H1 (cell line): ENCODE measurements around the gene FOXL3. TPM values are rescaled to one million over a fixed set of nuclear protein-coding genes. Genes with fewer than 3 reads are reported as not detected.

Experiments used
- CTCF ChIA-PET: fragments of 300-600 bp; sonication (Branson Sonifier 250); formaldehyde crosslinking; loops from one replicate; lab custom pipeline; 2021; ENCODE audit not compliant: partially characterized antibody; lab: Charles Lee
- POLR2A ChIA-PET: fragments of 300-600 bp; sonication (Branson Sonifier 250); formaldehyde crosslinking; loops from one replicate; lab custom pipeline; 2021; ENCODE audit warnings: inconsistent platforms; ENCODE audit not compliant: partially characterized antibody; lab: Charles Lee
- DNase-seq, 2 experiments: peaks; one replicate each; pipeline versions ENCODE4 v3.0.0 to v3.0.0-alpha.2; 2010 to 2022; ENCODE audit warnings: low spot score in 2 of 2, low read depth in 1 of 2, mixed read lengths in 1 of 2
- FAIRE-seq: peaks from 2 replicates; lab custom pipeline; 2011; peaks lifted over from hg19 to GRCh38; lab: Jason Lieb, UNC
- H2AFZ ChIP-seq: 2 replicates; pipeline ENCODE4 v1.8.1; 2012; ENCODE audit warnings: low read length, inconsistent platforms
- H2AK5ac ChIP-seq: 2 replicates; pipeline ENCODE4 v1.6.1; 2013; ENCODE audit warnings: low read depth, low read length
- H2BK120ac ChIP-seq: replicated peaks from 2 replicates; pipeline ENCODE3; 2013; ENCODE audit warnings: low read depth, low read length, inconsistent platforms
- H2BK12ac ChIP-seq: 2 replicates; pipeline ENCODE4 v1.6.1; 2013; ENCODE audit warnings: low read depth, low read length
- H2BK15ac ChIP-seq: 2 replicates; pipeline ENCODE4 v1.6.1; 2013; ENCODE audit warnings: low read length
- H2BK20ac ChIP-seq: 2 replicates; pipeline ENCODE4 v1.6.1; 2013; ENCODE audit warnings: low read length
- H2BK5ac ChIP-seq: 2 replicates; pipeline ENCODE4 v1.6.1; 2013; ENCODE audit warnings: low read depth, low read length
- H3K14ac ChIP-seq: 2 replicates; pipeline ENCODE4 v1.6.1; 2013; ENCODE audit warnings: inconsistent platforms; ENCODE audit not compliant: insufficient read length
- H3K18ac ChIP-seq: 2 replicates; pipeline ENCODE4 v1.6.1; 2013; ENCODE audit warnings: low read length; ENCODE audit errors: extremely low read depth
- H3K23ac ChIP-seq: 2 replicates; pipeline ENCODE4 v1.6.1; 2013; ENCODE audit warnings: inconsistent platforms; ENCODE audit not compliant: insufficient read length
- H3K23me2 ChIP-seq: 2 replicates; pipeline ENCODE4 v1.6.1; 2013; ENCODE audit warnings: low read depth, low read length
- H3K27ac ChIP-seq: 2 replicates; pipeline ENCODE4 v1.6.1; 2011; ENCODE audit warnings: low read depth, low read length, inconsistent platforms
- H3K27me3 ChIP-seq, 4 experiments: replicated peaks in 1 of 4; 1 replicate in 1 of 4; 2 replicates in 3 of 4; pipeline versions ENCODE4 v1.6.1 to v1.8.1; 2011 to 2013; ENCODE audit warnings: low read length in 3 of 4, mild to moderate bottlenecking in 3 of 4, inconsistent platforms in 2 of 4, mixed read lengths in 2 of 4, moderate library complexity in 1 of 4; ENCODE audit not compliant: control insufficient read depth in 3 of 4, insufficient read depth in 3 of 4; ENCODE audit errors: extremely low read depth in 1 of 4
- H3K36me3 ChIP-seq, 4 experiments: 2 replicates each; pipeline versions ENCODE4 v1.6.1 to v1.8.1; 2011 to 2013; ENCODE audit warnings: mild to moderate bottlenecking in 4 of 4, low read length in 3 of 4, moderate library complexity in 2 of 4, control low read depth in 1 of 4, inconsistent platforms in 1 of 4; ENCODE audit not compliant: insufficient read depth in 4 of 4, control insufficient read depth in 2 of 4
- H3K4ac ChIP-seq: replicated peaks from 2 replicates; pipeline ENCODE3; 2013; ENCODE audit warnings: low read length, low read depth, mixed read lengths, inconsistent platforms; ENCODE audit not compliant: insufficient read length
- H3K4me1 ChIP-seq, 4 experiments: replicated peaks in 1 of 4; 1 replicate in 1 of 4; 2 replicates in 3 of 4; pipeline versions ENCODE4 v1.6.1 to v1.8.1; 2011 to 2013; ENCODE audit warnings: low read length in 3 of 4, inconsistent platforms in 2 of 4, mixed read lengths in 1 of 4; ENCODE audit not compliant: insufficient read depth in 4 of 4, control insufficient read depth in 3 of 4
- H3K4me2 ChIP-seq, 2 experiments: 2 replicates each; pipeline versions ENCODE4 v1.6.1 to v1.8.1; 2011 to 2013; ENCODE audit warnings: low read depth in 2 of 2, low read length in 2 of 2, control low read depth in 1 of 2, inconsistent platforms in 1 of 2, mild to moderate bottlenecking in 1 of 2; ENCODE audit not compliant: insufficient read depth in 1 of 2
- H3K4me3 ChIP-seq, 4 experiments: fragments of 200-600, 300-600 bp in 1 of 4; sonication (generic), shearing (Covaris generic), sonication (Bioruptor Twin) in 1 of 4; 2 replicates each; pipeline versions ENCODE4 v1.5.1 to v1.8.1; 2011 to 2016; ENCODE audit warnings: low read length in 4 of 4, low read depth in 3 of 4, control low read depth in 2 of 4, inconsistent platforms in 2 of 4, mild to moderate bottlenecking in 2 of 4, mixed read lengths in 1 of 4, moderate library complexity in 1 of 4; ENCODE audit not compliant: insufficient read depth in 2 of 4; ENCODE audit errors: extremely low read depth in 1 of 4
- H3K56ac ChIP-seq: replicated peaks from 2 replicates; pipeline ENCODE3; 2013; ENCODE audit warnings: low read depth, mild to moderate bottlenecking, mixed read lengths, low read length, inconsistent platforms; ENCODE audit not compliant: insufficient read length
- H3K79me1 ChIP-seq: 2 replicates; pipeline ENCODE4 v1.6.1; 2013; ENCODE audit warnings: low read depth, low read length, control low read depth
- H3K79me2 ChIP-seq, 2 experiments: 2 replicates each; pipeline versions ENCODE4 v1.6.1 to v1.8.1; 2012 to 2013; ENCODE audit warnings: low read length in 2 of 2, mild to moderate bottlenecking in 2 of 2, inconsistent platforms in 1 of 2; ENCODE audit not compliant: insufficient read depth in 2 of 2, control insufficient read depth in 1 of 2
- H3K9ac ChIP-seq, 4 experiments: replicated peaks in 1 of 4; 1 replicate in 1 of 4; 2 replicates in 3 of 4; pipeline versions ENCODE4 v1.6.1 to v1.8.1; 2011 to 2013; ENCODE audit warnings: low read depth in 3 of 4, low read length in 3 of 4, control low read depth in 2 of 4, mild to moderate bottlenecking in 2 of 4, moderate library complexity in 2 of 4, inconsistent platforms in 1 of 4; ENCODE audit errors: extremely low read depth in 1 of 4
- H3K9me3 ChIP-seq, 2 experiments: 2 replicates each; pipeline versions ENCODE4 v1.6.1 to v1.8.1; 2012 to 2013; ENCODE audit warnings: mild to moderate bottlenecking in 2 of 2, moderate library complexity in 2 of 2, control low read depth in 1 of 2, inconsistent platforms in 1 of 2, low read depth in 1 of 2, low read length in 1 of 2, mixed read lengths in 1 of 2; ENCODE audit not compliant: insufficient read depth in 2 of 2
- H4K20me1 ChIP-seq, 2 experiments: replicated peaks in 1 of 2; 2 replicates each; pipeline versions ENCODE3 to v1.8.1; 2011 to 2013; ENCODE audit warnings: inconsistent platforms in 2 of 2, low read length in 2 of 2, mild to moderate bottlenecking in 1 of 2; ENCODE audit not compliant: insufficient read depth in 2 of 2, control insufficient read depth in 1 of 2
- H4K5ac ChIP-seq: 2 replicates; pipeline ENCODE4 v1.6.1; 2013; ENCODE audit warnings: low read length, low read depth, mixed read lengths, inconsistent platforms; ENCODE audit not compliant: insufficient read length
- H4K8ac ChIP-seq: 2 replicates; pipeline ENCODE4 v1.8.0; 2013; ENCODE audit warnings: mild to moderate bottlenecking, moderate library complexity, low read length, inconsistent platforms; ENCODE audit not compliant: insufficient read depth; ENCODE audit errors: extremely low read depth
- H4K91ac ChIP-seq: replicated peaks from 2 replicates; pipeline ENCODE3; 2013; ENCODE audit warnings: low read length, mixed read lengths, inconsistent platforms; ENCODE audit not compliant: insufficient read length
- BACH1 ChIP-seq: IDR thresholded peaks from 2 replicates; pipeline ENCODE4 v1.6.1; 2012; ENCODE audit warnings: low read length, improper control_type of control experiment
- CHD1 ChIP-seq: IDR thresholded peaks from 2 replicates; pipeline ENCODE4 v1.6.1; 2012; ENCODE audit warnings: low read depth, low read length, improper control_type of control experiment
- CREB1 ChIP-seq: IDR thresholded peaks from 2 replicates; pipeline ENCODE4 v1.6.1; 2012; ENCODE audit warnings: inconsistent platforms
- EGR1 ChIP-seq: IDR thresholded peaks from 2 replicates; pipeline ENCODE4 v1.6.1; 2011; ENCODE audit warnings: low read depth, low read length, borderline replicate concordance
- EZH2 ChIP-seq: fragments of 200-600 bp; sonication (generic); IDR thresholded peaks from 2 replicates; pipeline ENCODE4 v1.7.1; 2012; ENCODE audit warnings: low read depth, mild to moderate bottlenecking, moderate library complexity, low read length, inconsistent platforms; ENCODE audit not compliant: severe bottlenecking
- JUND ChIP-seq: IDR thresholded peaks from 2 replicates; pipeline ENCODE4 v1.6.1; 2011; ENCODE audit warnings: mild to moderate bottlenecking, improper control_type of control experiment, low read length
- NRF1 ChIP-seq: IDR thresholded peaks from 2 replicates; pipeline ENCODE4 v1.6.1; 2011; ENCODE audit warnings: mild to moderate bottlenecking, low read depth, low read length, improper control_type of control experiment
- POLR2A ChIP-seq, 2 experiments: IDR thresholded peaks; 1 replicate in 1 of 2; 2 replicates in 1 of 2; pipeline ENCODE4 v1.6.1; 2011; ENCODE audit warnings: low read depth in 2 of 2, low read length in 2 of 2, mild to moderate bottlenecking in 2 of 2; ENCODE audit errors: control extremely low read depth in 1 of 2
- SAP30 ChIP-seq: fragments of 300-600 bp; sonication (generic); IDR thresholded peaks from 2 replicates; pipeline ENCODE4 v1.7.1; 2012; ENCODE audit warnings: low read length, moderate library complexity, mild to moderate bottlenecking, inconsistent platforms; ENCODE audit not compliant: insufficient read depth, insufficient replicate concordance
- SIRT6 ChIP-seq: IDR thresholded peaks from one replicate; pipeline ENCODE4 v1.7.1; 2012; ENCODE audit warnings: low read length, inconsistent platforms
- SP2 ChIP-seq: IDR thresholded peaks from 2 replicates; pipeline ENCODE4 v1.6.1; 2012; ENCODE audit warnings: mild to moderate bottlenecking, low read length, inconsistent platforms
- SRF ChIP-seq: IDR thresholded peaks from 2 replicates; pipeline ENCODE4 v1.6.1; 2011; ENCODE audit warnings: mild to moderate bottlenecking, low read depth, low read length, moderate library complexity
- SUZ12 ChIP-seq: fragments of 200-600 bp; sonication (generic); IDR thresholded peaks from 2 replicates; pipeline ENCODE4 v1.6.1; 2012; ENCODE audit warnings: mild to moderate bottlenecking, inconsistent platforms, low read length, moderate library complexity, mixed read lengths
- TBP ChIP-seq: IDR thresholded peaks from 2 replicates; pipeline ENCODE4 v1.6.1; 2011; ENCODE audit warnings: low read depth, low read length, improper control_type of control experiment
- TEAD4 ChIP-seq: IDR thresholded peaks from 2 replicates; pipeline ENCODE4 v1.6.1; 2012; ENCODE audit warnings: low read depth, low read length, inconsistent platforms, mixed read lengths
- YY1 ChIP-seq: IDR thresholded peaks from 2 replicates; pipeline ENCODE4 v1.6.1; 2011; ENCODE audit warnings: low read depth, mild to moderate bottlenecking, low read length
- WGBS, 2 experiments: shearing (Covaris generic) in 1 of 2; methylation state at CpG; one replicate each; pipeline versions ENCODE4 v1.1.6 to v1.1.7; 2013 to 2015; ENCODE audit warnings: low lambda C conversion rate in 2 of 2, mixed read lengths in 2 of 2, inconsistent platforms in 1 of 2, low coverage in 1 of 2, missing lambda C conversion rate in 1 of 2; ENCODE audit not compliant: insufficient replicate concordance in 2 of 2, insufficient coverage in 1 of 2, insufficient read length in 1 of 2; ENCODE audit errors: extremely low coverage in 1 of 2, missing lambda C conversion rate in 1 of 2; 5-methylcytosine and 5-hydroxymethylcytosine counted together
- polyA plus RNA-seq, 7 experiments: library from polyadenylated mRNA; depleted of rRNA in 3 of 7; stranded (reverse) in 5 of 7; unstranded in 2 of 7; fragments of >200 nt in 5 of 7; fragments of 200-250 nt in 2 of 7; gene quantifications; 1 replicate in 5 of 7; 2 replicates in 1 of 7; 4 replicates in 1 of 7; pipeline versions ENCODE4 v1.2.1 to v1.2.3, GENCODE V29; 2011 to 2013; ENCODE audit warnings: missing spikeins in 2 of 7, mixed read lengths in 2 of 7
- total RNA-seq: library from RNA; stranded (reverse); fragmentation: NEBNext Ultra II Directional; extraction: Animal tissue kit (Norgen Biotek cat#: 25700); gene quantifications from 2 replicates; pipeline ENCODE4 v1.2.1, GENCODE V29; 2021

FOXL3 gene
- total and polyA plus RNA-seq, 2 of the 8 experiments (the other 6 are each of a cell fraction or from before 2014, with no cell fraction given): not detected

DNA sequence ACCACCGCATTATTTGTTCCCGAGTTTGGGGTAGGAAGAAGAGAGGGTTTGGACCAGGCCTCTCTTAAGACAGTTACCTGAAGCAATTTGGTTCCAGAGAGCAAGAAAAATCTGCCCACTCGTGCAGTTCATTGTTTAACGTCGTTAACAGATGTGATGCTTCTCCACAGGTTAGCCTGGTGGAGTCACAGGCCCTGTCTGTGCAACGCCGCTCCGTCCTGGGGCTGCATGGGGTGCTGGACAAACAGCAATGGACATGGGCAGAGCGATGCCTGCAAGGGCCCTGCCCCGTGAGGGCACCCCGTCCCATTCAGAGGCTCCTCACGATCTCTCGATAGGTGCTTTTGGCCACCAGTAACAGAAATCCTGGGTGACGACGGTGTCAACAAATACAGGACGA is 9.7 kb downstream of the FOXL3 start:
- Histone ChIP-seq H4K91ac (no peak overlapping the region), H3K4me1 (no peaks in the 10 kb centered on the region; a peak in 1 of 7 replicates), H2AK5ac (no peak overlapping the region), H3K23me2 (peaks cover 3% of the 10 kb centered on the region; the same call in 1 of the 2 replicates), H3K56ac (no peak overlapping the region), H3K23ac (no peak overlapping the region), H3K79me1 (no peaks in the 10 kb centered on the region), H2BK12ac (no peak overlapping the region), H2BK20ac (no peak overlapping the region), H2BK120ac (no peak overlapping the region), H3K14ac (no peak overlapping the region), H3K4ac (no peak overlapping the region), H3K9me3 (peaks cover 4 to 9% of the 10 kb centered on the region in 2 experiments; a peak in 2 of 4 replicates), H3K9ac (no peak overlapping the region), H3K4me3 (no peak overlapping the region), H4K5ac (no peak overlapping the region), H3K18ac (no peak overlapping the region), H3K27me3 (no peaks in the 10 kb centered on the region), H4K8ac (no peak overlapping the region), H2AFZ (no peak overlapping the region), H3K4me2 (no peak overlapping the region), H4K20me1 (peaks cover 0 to 6% of the 10 kb centered on the region in 2 experiments), H3K36me3 (no peaks in the 10 kb centered on the region; a peak in 1 of 8 replicates), H3K79me2 (no peaks in the 10 kb centered on the region), H2BK5ac (no peak overlapping the region), H3K27ac (no peak overlapping the region; the same call in 1 of the 2 replicates), H2BK15ac (no peak overlapping the region)
- ChIA-PET POLR2A (no interaction called here), CTCF (no interaction called here)
- DNase-seq (no peak), FAIRE-seq (no peak)
- WGBS, 2 experiments: 87% methylated on average over 16 of the region's 16 CpGs; no CpG with 5 or more reads in 1 of the 2 experiments
- TF ChIP-seq SP2 (no peak), TEAD4 (no peak), EZH2 (no peak), NRF1 (no peak), SIRT6 (no peak), TBP (no peak), YY1 (no peak), JUND (no peak), CREB1 (no peak), CHD1 (no peak), SUZ12 (no peak), SAP30 (no peak), SRF (no peak), EGR1 (no peak), BACH1 (no peak), POLR2A (IDR thresholded peaks at IDR 0.05; ENCODE audit: control extremely low read depth in 1 of 2, low read depth in 2 of 2, low read length in 2 of 2) (no peak)
